H1 (cell line): ENCODE results near the gene SOX10. TPM values are rescaled to one million over a fixed set of nuclear protein-coding genes. Genes with fewer than 3 reads are reported as not detected.

Experiments
- CTCF ChIA-PET: fragments of 300-600 bp; sonication (Branson Sonifier 250); formaldehyde crosslinking; loops from one replicate; lab custom pipeline; 2021; ENCODE audit not compliant: partially characterized antibody; lab: Charles Lee
- POLR2A ChIA-PET: fragments of 300-600 bp; sonication (Branson Sonifier 250); formaldehyde crosslinking; loops from one replicate; lab custom pipeline; 2021; ENCODE audit warnings: inconsistent platforms; ENCODE audit not compliant: partially characterized antibody; lab: Charles Lee
- DNase-seq, 2 experiments: peaks; one replicate each; pipeline versions ENCODE4 v3.0.0 to v3.0.0-alpha.2; 2010 to 2022; ENCODE audit warnings: low spot score in 2 of 2, low read depth in 1 of 2, mixed read lengths in 1 of 2
- FAIRE-seq: peaks from 2 replicates; lab custom pipeline; 2011; peaks lifted over from hg19 to GRCh38; lab: Jason Lieb, UNC
- H2AFZ ChIP-seq: 2 replicates; pipeline ENCODE4 v1.8.1; 2012; ENCODE audit warnings: low read length, inconsistent platforms
- H2AK5ac ChIP-seq: 2 replicates; pipeline ENCODE4 v1.6.1; 2013; ENCODE audit warnings: low read depth, low read length
- H2BK120ac ChIP-seq: replicated peaks from 2 replicates; pipeline ENCODE3; 2013; ENCODE audit warnings: low read depth, low read length, inconsistent platforms
- H2BK12ac ChIP-seq: 2 replicates; pipeline ENCODE4 v1.6.1; 2013; ENCODE audit warnings: low read depth, low read length
- H2BK15ac ChIP-seq: 2 replicates; pipeline ENCODE4 v1.6.1; 2013; ENCODE audit warnings: low read length
- H2BK20ac ChIP-seq: 2 replicates; pipeline ENCODE4 v1.6.1; 2013; ENCODE audit warnings: low read length
- H2BK5ac ChIP-seq: 2 replicates; pipeline ENCODE4 v1.6.1; 2013; ENCODE audit warnings: low read depth, low read length
- H3K14ac ChIP-seq: 2 replicates; pipeline ENCODE4 v1.6.1; 2013; ENCODE audit warnings: inconsistent platforms; ENCODE audit not compliant: insufficient read length
- H3K18ac ChIP-seq: 2 replicates; pipeline ENCODE4 v1.6.1; 2013; ENCODE audit warnings: low read length; ENCODE audit errors: extremely low read depth
- H3K23ac ChIP-seq: 2 replicates; pipeline ENCODE4 v1.6.1; 2013; ENCODE audit warnings: inconsistent platforms; ENCODE audit not compliant: insufficient read length
- H3K23me2 ChIP-seq: 2 replicates; pipeline ENCODE4 v1.6.1; 2013; ENCODE audit warnings: low read depth, low read length
- H3K27ac ChIP-seq: 2 replicates; pipeline ENCODE4 v1.6.1; 2011; ENCODE audit warnings: low read depth, low read length, inconsistent platforms
- H3K27me3 ChIP-seq, 4 experiments: replicated peaks in 1 of 4; 1 replicate in 1 of 4; 2 replicates in 3 of 4; pipeline versions ENCODE4 v1.6.1 to v1.8.1; 2011 to 2013; ENCODE audit warnings: low read length in 3 of 4, mild to moderate bottlenecking in 3 of 4, inconsistent platforms in 2 of 4, mixed read lengths in 2 of 4, moderate library complexity in 1 of 4; ENCODE audit not compliant: control insufficient read depth in 3 of 4, insufficient read depth in 3 of 4; ENCODE audit errors: extremely low read depth in 1 of 4
- H3K36me3 ChIP-seq, 4 experiments: 2 replicates each; pipeline versions ENCODE4 v1.6.1 to v1.8.1; 2011 to 2013; ENCODE audit warnings: mild to moderate bottlenecking in 4 of 4, low read length in 3 of 4, moderate library complexity in 2 of 4, control low read depth in 1 of 4, inconsistent platforms in 1 of 4; ENCODE audit not compliant: insufficient read depth in 4 of 4, control insufficient read depth in 2 of 4
- H3K4ac ChIP-seq: replicated peaks from 2 replicates; pipeline ENCODE3; 2013; ENCODE audit warnings: low read length, low read depth, mixed read lengths, inconsistent platforms; ENCODE audit not compliant: insufficient read length
- H3K4me1 ChIP-seq, 4 experiments: replicated peaks in 1 of 4; 1 replicate in 1 of 4; 2 replicates in 3 of 4; pipeline versions ENCODE4 v1.6.1 to v1.8.1; 2011 to 2013; ENCODE audit warnings: low read length in 3 of 4, inconsistent platforms in 2 of 4, mixed read lengths in 1 of 4; ENCODE audit not compliant: insufficient read depth in 4 of 4, control insufficient read depth in 3 of 4
- H3K4me2 ChIP-seq, 2 experiments: 2 replicates each; pipeline versions ENCODE4 v1.6.1 to v1.8.1; 2011 to 2013; ENCODE audit warnings: low read depth in 2 of 2, low read length in 2 of 2, control low read depth in 1 of 2, inconsistent platforms in 1 of 2, mild to moderate bottlenecking in 1 of 2; ENCODE audit not compliant: insufficient read depth in 1 of 2
- H3K4me3 ChIP-seq, 4 experiments: fragments of 200-600, 300-600 bp in 1 of 4; sonication (generic), shearing (Covaris generic), sonication (Bioruptor Twin) in 1 of 4; 2 replicates each; pipeline versions ENCODE4 v1.5.1 to v1.8.1; 2011 to 2016; ENCODE audit warnings: low read length in 4 of 4, low read depth in 3 of 4, control low read depth in 2 of 4, inconsistent platforms in 2 of 4, mild to moderate bottlenecking in 2 of 4, mixed read lengths in 1 of 4, moderate library complexity in 1 of 4; ENCODE audit not compliant: insufficient read depth in 2 of 4; ENCODE audit errors: extremely low read depth in 1 of 4
- H3K56ac ChIP-seq: replicated peaks from 2 replicates; pipeline ENCODE3; 2013; ENCODE audit warnings: low read depth, mild to moderate bottlenecking, mixed read lengths, low read length, inconsistent platforms; ENCODE audit not compliant: insufficient read length
- H3K79me1 ChIP-seq: 2 replicates; pipeline ENCODE4 v1.6.1; 2013; ENCODE audit warnings: low read depth, low read length, control low read depth
- H3K79me2 ChIP-seq, 2 experiments: 2 replicates each; pipeline versions ENCODE4 v1.6.1 to v1.8.1; 2012 to 2013; ENCODE audit warnings: low read length in 2 of 2, mild to moderate bottlenecking in 2 of 2, inconsistent platforms in 1 of 2; ENCODE audit not compliant: insufficient read depth in 2 of 2, control insufficient read depth in 1 of 2
- H3K9ac ChIP-seq, 4 experiments: replicated peaks in 1 of 4; 1 replicate in 1 of 4; 2 replicates in 3 of 4; pipeline versions ENCODE4 v1.6.1 to v1.8.1; 2011 to 2013; ENCODE audit warnings: low read depth in 3 of 4, low read length in 3 of 4, control low read depth in 2 of 4, mild to moderate bottlenecking in 2 of 4, moderate library complexity in 2 of 4, inconsistent platforms in 1 of 4; ENCODE audit errors: extremely low read depth in 1 of 4
- H3K9me3 ChIP-seq, 2 experiments: 2 replicates each; pipeline versions ENCODE4 v1.6.1 to v1.8.1; 2012 to 2013; ENCODE audit warnings: mild to moderate bottlenecking in 2 of 2, moderate library complexity in 2 of 2, control low read depth in 1 of 2, inconsistent platforms in 1 of 2, low read depth in 1 of 2, low read length in 1 of 2, mixed read lengths in 1 of 2; ENCODE audit not compliant: insufficient read depth in 2 of 2
- H4K20me1 ChIP-seq, 2 experiments: replicated peaks in 1 of 2; 2 replicates each; pipeline versions ENCODE3 to v1.8.1; 2011 to 2013; ENCODE audit warnings: inconsistent platforms in 2 of 2, low read length in 2 of 2, mild to moderate bottlenecking in 1 of 2; ENCODE audit not compliant: insufficient read depth in 2 of 2, control insufficient read depth in 1 of 2
- H4K5ac ChIP-seq: 2 replicates; pipeline ENCODE4 v1.6.1; 2013; ENCODE audit warnings: low read length, low read depth, mixed read lengths, inconsistent platforms; ENCODE audit not compliant: insufficient read length
- H4K8ac ChIP-seq: 2 replicates; pipeline ENCODE4 v1.8.0; 2013; ENCODE audit warnings: mild to moderate bottlenecking, moderate library complexity, low read length, inconsistent platforms; ENCODE audit not compliant: insufficient read depth; ENCODE audit errors: extremely low read depth
- H4K91ac ChIP-seq: replicated peaks from 2 replicates; pipeline ENCODE3; 2013; ENCODE audit warnings: low read length, mixed read lengths, inconsistent platforms; ENCODE audit not compliant: insufficient read length
- BCL11A ChIP-seq, 2 experiments: IDR thresholded peaks; one replicate each; pipeline ENCODE4 v1.6.1; 2011; ENCODE audit warnings: low read depth in 2 of 2, low read length in 2 of 2, mild to moderate bottlenecking in 2 of 2
- KDM1A ChIP-seq: fragments of 200-600, 300-600 bp; sonication (generic); IDR thresholded peaks from 2 replicates; pipeline ENCODE4 v1.7.1; 2016; ENCODE audit warnings: mild to moderate bottlenecking, low read length, borderline replicate concordance
- MAFK ChIP-seq: IDR thresholded peaks from 2 replicates; pipeline ENCODE4 v1.6.1; 2012; ENCODE audit warnings: low read depth, mild to moderate bottlenecking, improper control_type of control experiment, low read length
- NANOG ChIP-seq: IDR thresholded peaks from 2 replicates; pipeline ENCODE4 v1.6.1; 2011; ENCODE audit warnings: low read length, low read depth, mild to moderate bottlenecking, inconsistent platforms; ENCODE audit not compliant: insufficient read depth, poor library complexity, severe bottlenecking
- SIN3A ChIP-seq, 2 experiments: IDR thresholded peaks in 1 of 2; conservative IDR thresholded peaks in 1 of 2; 2 replicates each; pipeline ENCODE4 v1.6.1; 2011 to 2012; ENCODE audit warnings: low read length in 2 of 2, improper control_type of control experiment in 1 of 2, low read depth in 1 of 2, mild to moderate bottlenecking in 1 of 2
- SP1 ChIP-seq: IDR thresholded peaks from 2 replicates; pipeline ENCODE4 v1.6.1; 2011; ENCODE audit warnings: low read depth, low read length
- SP4 ChIP-seq: IDR thresholded peaks from 2 replicates; pipeline ENCODE4 v1.6.1; 2012; ENCODE audit warnings: low read length, inconsistent platforms
- TAF1 ChIP-seq: IDR thresholded peaks from 2 replicates; pipeline ENCODE4 v1.6.1; 2011; ENCODE audit warnings: mild to moderate bottlenecking, low read depth, low read length
- WGBS, 2 experiments: shearing (Covaris generic) in 1 of 2; methylation state at CpG; one replicate each; pipeline versions ENCODE4 v1.1.6 to v1.1.7; 2013 to 2015; ENCODE audit warnings: low lambda C conversion rate in 2 of 2, mixed read lengths in 2 of 2, inconsistent platforms in 1 of 2, low coverage in 1 of 2, missing lambda C conversion rate in 1 of 2; ENCODE audit not compliant: insufficient replicate concordance in 2 of 2, insufficient coverage in 1 of 2, insufficient read length in 1 of 2; ENCODE audit errors: extremely low coverage in 1 of 2, missing lambda C conversion rate in 1 of 2; 5-methylcytosine and 5-hydroxymethylcytosine counted together
- polyA plus RNA-seq, 7 experiments: library from polyadenylated mRNA; depleted of rRNA in 3 of 7; stranded (reverse) in 5 of 7; unstranded in 2 of 7; fragments of >200 nt in 5 of 7; fragments of 200-250 nt in 2 of 7; gene quantifications; 1 replicate in 5 of 7; 2 replicates in 1 of 7; 4 replicates in 1 of 7; pipeline versions ENCODE4 v1.2.1 to v1.2.3, GENCODE V29; 2011 to 2013; ENCODE audit warnings: missing spikeins in 2 of 7, mixed read lengths in 2 of 7
- total RNA-seq: library from RNA; stranded (reverse); fragmentation: NEBNext Ultra II Directional; extraction: Animal tissue kit (Norgen Biotek cat#: 25700); gene quantifications from 2 replicates; pipeline ENCODE4 v1.2.1, GENCODE V29; 2021
- TF ChIP-seq, protein P1 (sequence below): IDR thresholded peaks from 2 replicates; pipeline ENCODE4 v1.6.1; 2012; ENCODE audit warnings: inconsistent platforms

SOX10 gene
- total and polyA plus RNA-seq, 2 of the 8 experiments (the other 6 are each of a cell fraction or from before 2014, with no cell fraction given) = 2.7 TPM

DNA sequence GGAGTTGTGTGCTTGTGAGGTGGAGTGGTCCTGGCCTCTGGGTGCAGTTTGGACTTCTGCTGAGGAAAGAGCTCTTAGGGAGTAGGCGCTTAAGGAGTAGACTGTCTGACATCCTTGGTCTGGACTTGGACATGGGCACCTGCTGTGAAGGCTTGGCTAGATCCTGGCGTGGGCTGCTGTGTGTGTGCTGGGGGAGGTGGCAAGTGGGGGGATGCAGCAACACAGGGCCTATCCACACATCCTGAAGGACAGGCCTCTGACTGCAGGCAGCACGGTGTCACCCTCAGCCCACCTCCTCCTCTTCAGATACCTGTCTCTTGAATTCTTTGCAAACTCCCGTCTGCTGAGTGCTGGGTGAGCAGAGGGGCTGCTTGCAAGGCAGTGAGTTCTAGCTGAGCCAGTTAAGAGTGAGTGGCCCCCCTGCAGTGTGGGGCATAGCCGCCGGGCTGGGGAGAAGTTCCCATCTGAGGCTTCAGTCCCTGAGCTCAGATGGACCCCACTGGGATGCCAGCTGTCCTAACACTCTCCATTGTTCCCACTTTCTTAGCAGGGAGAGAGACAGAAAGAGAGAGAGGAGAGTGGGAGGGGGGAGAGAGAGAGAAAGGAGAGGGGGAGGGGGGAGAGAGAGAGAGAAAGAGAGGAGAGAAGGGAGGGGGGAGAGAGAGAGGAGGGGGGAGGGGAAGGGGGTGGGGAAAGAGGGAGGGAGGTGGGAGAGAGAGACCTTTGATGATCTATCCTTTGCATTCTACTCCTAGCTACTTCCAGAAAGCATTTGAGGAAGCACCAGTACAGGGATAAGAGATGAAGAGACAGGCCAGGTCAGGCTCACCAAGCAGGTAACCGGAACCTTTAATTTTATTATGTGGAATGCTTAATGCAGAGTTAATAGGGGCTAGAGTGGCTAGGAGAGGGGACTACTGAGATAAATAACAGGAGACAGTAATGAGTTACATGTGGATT lies 12.6 kb downstream of the SOX10 start:
- H3K18ac ChIP-seq = peak overlapping the region; percentile 1
- ChIA-PET CTCF (interaction anchor here (0.7 to 3.5 kb wide), 6 partner anchors 10 to 192 kb away, joined by 3 to 20 read pairs (median 4); no protein-coding TSS in a partner anchor), POLR2A (interaction anchor here (1.0 to 2.8 kb wide), 11 partner anchors 10 to 154 kb away, joined by 3 to 26 read pairs (median 6); partner anchors contain the start of genes ANKRD54, C22orf23, MICALL1 and POLR2F)
- H3K79me2 ChIP-seq = no peaks in the 10 kb centered on the region
- H3K27me3 ChIP-seq = no peaks in the 10 kb centered on the region
- H3K27ac ChIP-seq = 0 out of 2 replicates have a peak overlapping the region, but pooled peaks have one; percentile 11
- no peak overlapping the region for H2BK120ac ChIP-seq
- 24% methylated on average over 7 of the region's 7 CpGs; no CpG with 5 or more reads in 1 of the 2 experiments for WGBS, 2 experiments
- no peak overlapping the region; the same call in 1 of the 2 replicates for H2AK5ac ChIP-seq
- DNase-seq = peak; percentile 44 to 71
- H2BK12ac ChIP-seq = no peak overlapping the region
- H4K8ac ChIP-seq = no peak overlapping the region
- H3K9ac ChIP-seq = no peak overlapping the region; a peak in 1 of 7 replicates
- peak overlapping the region; percentile 64; the same call in 1 of the 2 replicates for H2BK20ac ChIP-seq
- FAIRE-seq = no peak
- peak overlapping the region; percentile 13 for H4K5ac ChIP-seq
- no peak overlapping the region for H3K56ac ChIP-seq
- H2AFZ ChIP-seq = no peak overlapping the region
- no peak overlapping the region for H3K23ac ChIP-seq
- peak overlapping the region in 3 of 4 experiments; percentile 21 to 44 (median 28); a peak in 4 of 8 replicates for H3K4me3 ChIP-seq
- H3K23me2 ChIP-seq = no peaks in the 10 kb centered on the region
- H2BK15ac ChIP-seq = no peak overlapping the region
- H3K79me1 ChIP-seq = no peaks in the 10 kb centered on the region; the same call in 1 of the 2 replicates
- peak overlapping the region; percentile 21; the same call in 1 of the 2 replicates for H2BK5ac ChIP-seq
- H3K4ac ChIP-seq = no peak overlapping the region
- peaks cover 4 to 19% (median 8%) of the 10 kb centered on the region in 4 experiments; a peak in 7 of 8 replicates for H3K36me3 ChIP-seq
- no peaks in the 10 kb centered on the region for H3K9me3 ChIP-seq
- no peak overlapping the region for H3K14ac ChIP-seq
- peak overlapping the region; percentile 62 to 66 for H3K4me2 ChIP-seq
- peaks cover 6 to 20% (median 11%) of the 10 kb centered on the region in 4 experiments for H3K4me1 ChIP-seq
- peaks cover 1 to 4% of the 10 kb centered on the region in 2 experiments for H4K20me1 ChIP-seq
- no peak overlapping the region for H4K91ac ChIP-seq
- TF ChIP-seq BCL11A (IDR thresholded peaks at IDR 0.05; ENCODE audit: low read depth in 2 of 2, low read length in 2 of 2) = no peak
- TF ChIP-seq SP1 = peak; percentile 32; the same call in 1 of the 2 replicates
- TF ChIP-seq, protein P1, sequence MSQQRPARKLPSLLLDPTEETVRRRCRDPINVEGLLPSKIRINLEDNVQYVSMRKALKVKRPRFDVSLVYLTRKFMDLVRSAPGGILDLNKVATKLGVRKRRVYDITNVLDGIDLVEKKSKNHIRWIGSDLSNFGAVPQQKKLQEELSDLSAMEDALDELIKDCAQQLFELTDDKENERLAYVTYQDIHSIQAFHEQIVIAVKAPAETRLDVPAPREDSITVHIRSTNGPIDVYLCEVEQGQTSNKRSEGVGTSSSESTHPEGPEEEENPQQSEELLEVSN = no peak
- no peak for TF ChIP-seq MAFK
- peak; percentile 75; the same call in 1 of the 2 replicates for TF ChIP-seq KDM1A
- TF ChIP-seq SP4 = no peak
- 0 out of 4 replicates have a peak, but pooled peaks of 1 of the 2 experiments have one; percentile 46 for TF ChIP-seq SIN3A (conservative IDR thresholded peaks at IDR 0.05 in 1 of 2, IDR thresholded peaks at IDR 0.05 in 1 of 2; ENCODE audit: low read depth in 1 of 2, low read length in 2 of 2)
- TF ChIP-seq NANOG = no peak
- no peak for TF ChIP-seq TAF1
